ENCODE measurements around the gene SUPT5H. TPM values are rescaled to one million over a fixed set of nuclear protein-coding genes. Genes with fewer than 3 reads are reported as not detected.

The SUPT5H gene
- total and polyA plus RNA-seq, 2 of the 8 experiments (the other 6 are each of a cell fraction or from before 2014, with no cell fraction given): 77.8 to 111 TPM

DNA sequence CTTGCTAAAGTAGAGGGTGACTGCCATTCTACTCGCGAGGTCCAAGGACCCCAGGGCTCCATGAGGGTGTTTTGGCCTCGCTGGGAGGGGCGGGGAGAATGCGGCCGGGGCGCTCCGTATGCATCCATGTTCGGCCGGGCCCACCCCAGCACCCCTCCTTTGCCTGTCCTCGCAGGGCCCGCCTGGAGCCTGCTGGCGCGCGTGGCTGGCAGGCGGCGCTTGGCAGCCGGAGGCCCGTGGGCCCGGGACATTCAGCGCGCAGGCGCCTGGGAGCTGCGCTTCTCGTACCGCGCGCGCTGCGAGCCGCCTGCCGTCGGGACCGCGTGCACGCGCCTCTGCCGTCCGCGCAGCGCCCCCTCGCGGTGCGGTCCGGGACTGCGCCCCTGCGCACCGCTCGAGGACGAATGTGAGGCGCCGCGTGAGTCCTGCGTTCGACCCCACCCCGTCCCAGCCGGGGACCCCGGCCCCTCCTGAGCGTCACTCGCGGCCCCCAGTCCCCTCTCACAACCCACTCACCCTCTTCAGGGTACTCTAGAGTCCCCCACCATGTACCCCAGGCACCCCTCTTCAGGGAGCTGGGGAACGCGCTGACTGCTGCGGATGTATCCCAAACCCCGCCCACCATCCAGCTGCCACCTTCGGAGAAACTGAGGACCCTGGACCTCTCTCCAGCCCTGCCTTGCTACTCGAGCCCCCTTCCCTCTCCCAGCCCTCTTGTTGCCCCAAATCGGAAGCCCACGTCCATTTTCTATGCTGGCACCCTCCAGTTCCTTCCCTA is 57.4 kb downstream of the SUPT5H start (continued):
- TF ChIP-seq, protein P1, sequence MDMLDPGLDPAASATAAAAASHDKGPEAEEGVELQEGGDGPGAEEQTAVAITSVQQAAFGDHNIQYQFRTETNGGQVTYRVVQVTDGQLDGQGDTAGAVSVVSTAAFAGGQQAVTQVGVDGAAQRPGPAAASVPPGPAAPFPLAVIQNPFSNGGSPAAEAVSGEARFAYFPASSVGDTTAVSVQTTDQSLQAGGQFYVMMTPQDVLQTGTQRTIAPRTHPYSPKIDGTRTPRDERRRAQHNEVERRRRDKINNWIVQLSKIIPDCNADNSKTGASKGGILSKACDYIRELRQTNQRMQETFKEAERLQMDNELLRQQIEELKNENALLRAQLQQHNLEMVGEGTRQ (IDR thresholded peaks at IDR 0.05; ENCODE audit: low read length): no peak; the same call in 1 of the 2 replicates
- no peak for TF ChIP-seq BCL11A (IDR thresholded peaks at IDR 0.05; ENCODE audit: low read depth in 2 of 2, low read length in 2 of 2)
- TF ChIP-seq SUZ12 (IDR thresholded peaks at IDR 0.05; ENCODE audit: low read length): no peak
- 0 out of 2 replicates have a peak, but pooled peaks have one; percentile 76 for TF ChIP-seq GABPA (IDR thresholded peaks at IDR 0.05; ENCODE audit: borderline replicate concordance, insufficient read depth, low read length)
- TF ChIP-seq HDAC2 (IDR thresholded peaks at IDR 0.05; ENCODE audit: borderline replicate concordance in 1 of 2, low read depth in 2 of 2, low read length in 2 of 2): peak in 1 of 2 experiments; percentile 64; a peak in 1 of 4 replicates
- peak; percentile 53 for TF ChIP-seq KDM4A (IDR thresholded peaks at IDR 0.05; ENCODE audit: low read depth, low read length, severe bottlenecking)
- no peak for TF ChIP-seq JUN (IDR thresholded peaks at IDR 0.05; ENCODE audit: low read depth, low read length)
- TF ChIP-seq TCF12 (IDR thresholded peaks at IDR 0.05; ENCODE audit: low read depth, low read length): peak; percentile 49; the same call in 1 of the 2 replicates
- no peak for TF ChIP-seq TAF7 (optimal IDR thresholded peaks at IDR 0.05; ENCODE audit: borderline replicate concordance, low read depth, low read length)
- TF ChIP-seq, protein P2, sequence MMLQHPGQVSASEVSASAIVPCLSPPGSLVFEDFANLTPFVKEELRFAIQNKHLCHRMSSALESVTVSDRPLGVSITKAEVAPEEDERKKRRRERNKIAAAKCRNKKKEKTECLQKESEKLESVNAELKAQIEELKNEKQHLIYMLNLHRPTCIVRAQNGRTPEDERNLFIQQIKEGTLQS (IDR thresholded peaks at IDR 0.05; ENCODE audit: insufficient read depth, low read depth, low read length): no peak
- TF ChIP-seq, protein P3, sequence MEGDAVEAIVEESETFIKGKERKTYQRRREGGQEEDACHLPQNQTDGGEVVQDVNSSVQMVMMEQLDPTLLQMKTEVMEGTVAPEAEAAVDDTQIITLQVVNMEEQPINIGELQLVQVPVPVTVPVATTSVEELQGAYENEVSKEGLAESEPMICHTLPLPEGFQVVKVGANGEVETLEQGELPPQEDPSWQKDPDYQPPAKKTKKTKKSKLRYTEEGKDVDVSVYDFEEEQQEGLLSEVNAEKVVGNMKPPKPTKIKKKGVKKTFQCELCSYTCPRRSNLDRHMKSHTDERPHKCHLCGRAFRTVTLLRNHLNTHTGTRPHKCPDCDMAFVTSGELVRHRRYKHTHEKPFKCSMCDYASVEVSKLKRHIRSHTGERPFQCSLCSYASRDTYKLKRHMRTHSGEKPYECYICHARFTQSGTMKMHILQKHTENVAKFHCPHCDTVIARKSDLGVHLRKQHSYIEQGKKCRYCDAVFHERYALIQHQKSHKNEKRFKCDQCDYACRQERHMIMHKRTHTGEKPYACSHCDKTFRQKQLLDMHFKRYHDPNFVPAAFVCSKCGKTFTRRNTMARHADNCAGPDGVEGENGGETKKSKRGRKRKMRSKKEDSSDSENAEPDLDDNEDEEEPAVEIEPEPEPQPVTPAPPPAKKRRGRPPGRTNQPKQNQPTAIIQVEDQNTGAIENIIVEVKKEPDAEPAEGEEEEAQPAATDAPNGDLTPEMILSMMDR (IDR thresholded peaks at IDR 0.05; ENCODE audit: control extremely low read depth in 1 of 3, insufficient read depth in 1 of 3, low read depth in 1 of 3, low read length in 3 of 3): peak; percentile 90 to 97 (median 93)
- TF ChIP-seq CHD2 (IDR thresholded peaks at IDR 0.05; ENCODE audit: low read length): no peak
- TF ChIP-seq EZH2 (IDR thresholded peaks at IDR 0.05; ENCODE audit: low read depth, low read length, severe bottlenecking): no peak
- TF ChIP-seq CTBP2 (IDR thresholded peaks at IDR 0.05; ENCODE audit: borderline replicate concordance, insufficient read depth, insufficient read length, low read length): no peak
- no peak for TF ChIP-seq PHF8 (conservative IDR thresholded peaks at IDR 0.05; ENCODE audit: low read depth, low read length)
- no peak for TF ChIP-seq SRF (IDR thresholded peaks at IDR 0.05; ENCODE audit: low read depth, low read length)
- TF ChIP-seq TBP (IDR thresholded peaks at IDR 0.05; ENCODE audit: low read depth, low read length): no peak
- no peak for TF ChIP-seq KDM1A (IDR thresholded peaks at IDR 0.05; ENCODE audit: borderline replicate concordance, low read length)

Data from H1 (cell line).